Activated CD8-positive, alpha-beta memory T cell treated with anti-CD3 and anti-CD28 coated beads, Interleukin-2, amount 50 U/mL, for 24 hours (primary cell): ENCODE measurements around the gene KMT2D.

Experiments
- DNase-seq: peaks from one replicate; pipeline ENCODE4 v3.0.0-alpha.2; 2020; ENCODE audit errors: extremely low read depth

The KMT2D gene

DNA sequence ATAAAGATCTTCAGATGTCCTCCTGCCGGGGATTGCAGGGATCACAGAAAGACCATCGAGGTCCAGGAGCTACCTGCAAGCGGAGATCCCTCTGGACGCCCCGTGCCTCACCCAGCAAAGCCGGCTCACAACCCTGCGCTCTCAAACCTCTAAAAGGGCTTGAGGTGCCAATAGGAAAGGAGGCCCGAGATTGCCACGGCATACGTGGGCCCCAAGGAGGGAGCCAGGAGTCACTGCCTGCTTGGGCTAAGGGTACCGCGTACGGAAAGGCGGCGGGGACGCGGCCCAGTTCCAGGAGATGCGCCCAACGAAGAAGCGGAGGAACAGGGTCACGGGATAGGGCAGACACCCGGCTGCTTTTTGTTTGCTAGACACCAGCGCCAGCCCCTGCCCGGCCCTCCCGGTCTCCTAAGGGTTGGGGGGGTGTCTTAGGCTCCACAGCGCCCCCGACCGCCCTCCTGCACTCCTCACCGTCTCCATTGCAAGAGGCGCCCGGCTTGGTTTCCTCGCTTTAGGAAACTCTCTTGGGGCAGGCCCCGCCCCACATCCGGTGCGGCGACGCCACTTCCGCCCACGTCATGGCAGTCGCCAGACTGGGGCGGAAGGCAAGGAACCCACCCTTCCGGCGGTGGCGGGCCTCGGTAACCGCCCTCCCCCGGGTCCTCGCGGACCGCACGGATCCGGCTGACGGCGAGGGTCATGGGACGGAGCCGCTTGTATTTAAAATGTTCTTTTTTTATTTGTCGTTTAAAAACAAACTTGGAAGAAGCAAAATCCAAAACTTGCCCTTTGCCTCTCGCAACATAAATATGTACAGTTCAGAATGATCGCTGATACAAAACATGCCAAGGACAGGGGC lies 42.1 kb downstream of the KMT2D start, which contains the start of gene PRKAG1:
Gene PRKAG1 (minus strand): TSS at position 516 of the 859 bp plus-strand sequence. CDS start 36 bp downstream, at position 480.
- peak; percentile 84 for DNase-seq

DNA sequence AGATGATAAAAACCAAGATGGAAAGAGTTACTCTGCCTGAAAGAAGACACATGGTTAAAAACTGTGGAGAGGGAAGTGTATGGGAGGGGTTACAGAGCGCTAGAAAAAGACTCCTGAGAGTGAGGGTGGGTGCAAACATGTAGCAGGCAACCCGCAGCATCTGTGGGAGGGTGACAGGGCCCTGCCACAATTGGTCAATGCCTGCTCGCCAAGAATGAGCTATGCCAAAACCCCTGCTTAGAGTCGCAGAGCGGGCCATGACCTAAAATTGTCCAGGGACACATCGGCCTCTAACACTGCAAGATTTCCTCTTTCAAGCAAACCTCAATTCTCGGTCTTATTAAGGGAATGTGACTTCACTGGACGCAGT lies 42.7 kb downstream of the KMT2D start:
- DNase-seq = no peak

DNA sequence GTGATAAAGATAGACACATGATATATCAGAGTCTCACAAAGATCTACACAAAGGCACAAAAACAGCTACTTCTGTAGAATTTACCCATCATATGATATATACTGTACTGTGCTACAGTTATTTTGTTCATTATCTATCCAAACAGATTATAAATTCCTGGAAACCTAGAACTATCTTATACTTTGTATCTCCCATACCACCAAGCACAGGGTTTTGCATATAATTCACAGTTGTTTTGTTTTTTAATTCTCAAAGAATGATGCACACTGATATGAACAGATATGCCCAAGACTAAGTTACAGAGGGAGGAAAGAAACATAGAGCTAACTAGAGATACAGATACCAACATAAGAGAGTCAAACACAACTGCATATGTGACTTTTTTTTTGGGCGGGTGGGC lies 45.4 kb downstream of the KMT2D start:
- no peak for DNase-seq

DNA sequence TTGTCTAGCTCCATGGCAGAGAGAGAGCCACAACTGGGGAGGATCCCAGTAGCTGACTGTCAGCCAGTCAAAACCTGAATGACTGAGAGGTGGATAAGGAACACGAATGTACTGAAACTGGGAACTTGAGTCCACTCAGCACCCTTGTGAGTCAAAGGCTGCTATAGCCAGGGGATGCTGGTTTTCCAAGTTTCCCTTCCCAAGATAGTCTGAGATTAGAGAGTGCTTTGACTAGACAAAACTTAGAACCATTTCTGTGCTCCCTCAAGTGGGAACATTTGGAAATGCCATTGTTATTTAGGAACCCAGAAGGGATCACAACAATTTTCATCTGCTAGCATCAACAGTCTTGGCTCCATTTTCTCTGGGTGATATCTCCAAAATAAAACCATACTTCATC lies 46.0 kb downstream of the KMT2D start:
- no peak for DNase-seq

DNA sequence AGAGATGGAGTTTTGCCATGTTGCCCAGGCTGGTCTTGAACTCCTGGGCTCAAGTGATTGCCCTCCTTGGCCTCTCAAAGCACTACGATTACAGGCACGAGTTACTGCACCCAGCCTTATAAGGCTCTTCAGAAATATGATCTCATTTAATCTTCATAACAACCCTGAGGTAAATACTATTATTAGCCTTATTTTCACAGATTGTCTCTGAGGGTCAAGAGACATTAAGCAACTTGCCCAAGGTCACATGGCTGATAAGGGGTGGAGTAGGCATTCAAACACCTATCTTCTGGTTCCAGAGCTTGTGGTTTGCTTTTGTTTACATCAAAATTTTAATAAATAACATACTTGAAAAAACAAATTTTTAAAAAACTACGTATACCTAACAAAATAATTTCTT lies 47.2 kb downstream of the KMT2D start:
- DNase-seq = no peak

DNA sequence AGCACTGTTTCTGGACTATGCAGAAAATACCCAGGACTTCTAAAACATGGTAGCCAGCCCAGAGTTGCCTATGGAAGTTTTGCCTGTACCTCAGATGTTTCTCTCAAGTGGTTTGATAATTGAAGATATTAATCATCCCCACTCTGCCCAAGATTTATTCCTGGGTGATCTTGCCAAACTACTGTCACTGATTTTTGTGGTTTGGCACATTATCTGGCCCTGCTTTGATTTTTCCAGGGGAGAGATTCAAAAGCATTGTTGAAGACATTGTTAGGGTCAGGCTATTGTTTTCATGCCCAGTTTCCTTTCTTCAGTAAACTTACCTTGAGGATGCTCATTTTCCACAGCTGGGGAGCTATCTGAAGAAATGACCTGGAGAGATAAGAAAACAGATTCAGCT lies 47.9 kb downstream of the KMT2D start:
- no peak for DNase-seq
